GM15510 (cell line): Measurements from ENCODE around the gene TNNT2.

Experiments used
- POLR2A ChIP-seq: IDR thresholded peaks from 3 replicates; pipeline ENCODE4 v1.6.1; 2011; ENCODE audit warnings: borderline replicate concordance; ENCODE audit not compliant: insufficient read length; ENCODE audit errors: extremely low read depth

Gene TNNT2

DNA sequence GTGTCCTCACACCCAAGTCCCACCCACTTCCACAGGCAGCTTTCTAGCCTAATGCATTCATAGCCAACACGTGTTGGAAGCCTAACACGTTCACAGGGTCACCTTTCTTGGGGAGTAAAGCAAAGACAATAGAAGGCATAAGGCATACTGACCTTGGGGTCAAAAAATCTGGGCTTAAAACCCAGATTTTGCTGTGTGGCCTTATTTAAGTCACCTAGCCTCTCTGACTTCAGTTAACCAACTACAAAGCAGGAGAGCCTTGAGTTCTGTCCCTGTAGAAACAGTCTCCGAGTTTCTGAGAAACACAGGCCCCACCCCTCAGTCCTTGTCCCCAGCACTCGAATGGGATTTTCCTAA lies 1.4 kb downstream of the TNNT2 start:
- TF ChIP-seq POLR2A, result no peak

DNA sequence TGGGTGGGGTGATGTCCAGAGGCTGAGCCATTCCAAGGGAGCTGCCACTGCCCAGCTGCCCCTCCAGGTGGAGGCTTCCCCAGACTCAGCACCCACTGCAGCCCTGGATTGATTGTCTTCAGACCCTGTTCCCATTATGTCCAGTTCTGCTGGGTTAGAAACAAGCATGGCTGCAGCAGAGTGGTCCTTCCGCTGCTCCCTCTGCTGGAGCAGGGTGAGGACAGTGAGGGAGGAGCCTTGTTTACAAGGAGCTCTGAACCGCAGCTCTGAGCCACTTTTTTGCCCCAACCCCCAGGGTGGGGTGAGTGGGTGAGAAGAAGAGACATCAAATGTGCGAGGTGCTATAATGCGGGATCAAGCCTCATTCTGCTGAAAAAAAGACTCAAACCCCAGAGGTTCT lies 2.3 kb downstream of the TNNT2 start:
- no peak for TF ChIP-seq POLR2A

DNA sequence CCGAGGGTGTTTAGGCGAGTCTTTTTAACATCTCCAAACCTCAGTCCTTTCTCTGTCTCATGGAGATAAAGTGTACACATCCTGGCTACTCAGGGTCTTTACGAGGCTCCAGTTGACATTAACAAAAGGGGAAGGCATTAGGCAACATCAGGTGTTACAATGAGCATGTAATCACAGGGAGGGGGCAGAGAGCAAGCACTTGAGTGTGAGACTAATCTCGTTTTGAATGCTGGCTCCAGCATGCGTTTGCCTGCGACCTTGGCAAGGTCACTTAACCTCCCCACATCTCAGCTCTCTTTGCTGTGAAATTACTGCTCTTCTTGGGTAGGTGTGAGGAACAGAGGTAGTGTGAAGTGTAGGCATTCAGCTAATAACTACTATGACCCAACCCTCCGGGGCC lies 3.1 kb downstream of the TNNT2 start:
- no peak for TF ChIP-seq POLR2A

DNA sequence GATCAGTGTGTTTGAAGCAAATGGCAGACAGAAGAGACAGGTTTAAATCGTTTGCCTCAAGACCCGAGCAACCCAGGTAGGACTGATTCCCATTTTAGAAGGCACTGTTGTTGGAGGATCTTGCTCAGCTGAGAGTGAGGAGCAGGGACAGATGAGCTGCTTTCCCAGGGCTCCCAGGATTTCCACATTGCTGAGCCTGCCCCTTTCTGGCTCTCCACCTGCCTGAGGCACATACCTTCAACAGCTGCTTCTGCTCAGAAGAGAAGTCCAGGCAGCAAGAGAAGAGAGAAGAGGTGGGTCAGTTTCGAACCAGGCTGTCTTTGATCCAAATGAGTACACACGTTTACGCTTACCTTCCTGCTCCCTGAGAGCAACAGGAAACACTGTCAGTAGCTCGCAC lies 5.7 kb downstream of the TNNT2 start:
- no peak for TF ChIP-seq POLR2A

DNA sequence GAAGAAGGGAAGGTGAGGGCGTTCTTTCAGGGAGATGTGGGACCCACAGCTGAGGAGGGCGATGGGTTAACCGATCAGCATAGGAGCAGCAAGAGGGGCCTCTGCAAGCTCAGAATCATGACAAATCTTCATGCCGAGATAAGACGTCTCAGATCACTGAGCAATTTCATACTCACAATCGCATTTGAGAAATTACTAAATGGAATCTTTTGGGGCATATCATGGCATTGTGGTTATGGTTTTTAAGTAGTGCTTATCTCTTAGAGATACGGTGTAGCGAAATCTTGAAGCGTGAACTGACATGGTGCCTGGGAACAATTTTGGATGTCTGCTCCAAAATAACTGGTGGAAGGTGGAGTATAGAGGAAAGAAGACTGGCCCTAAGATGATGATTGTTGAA lies 6.2 kb downstream of the TNNT2 start:
- no peak for TF ChIP-seq POLR2A

DNA sequence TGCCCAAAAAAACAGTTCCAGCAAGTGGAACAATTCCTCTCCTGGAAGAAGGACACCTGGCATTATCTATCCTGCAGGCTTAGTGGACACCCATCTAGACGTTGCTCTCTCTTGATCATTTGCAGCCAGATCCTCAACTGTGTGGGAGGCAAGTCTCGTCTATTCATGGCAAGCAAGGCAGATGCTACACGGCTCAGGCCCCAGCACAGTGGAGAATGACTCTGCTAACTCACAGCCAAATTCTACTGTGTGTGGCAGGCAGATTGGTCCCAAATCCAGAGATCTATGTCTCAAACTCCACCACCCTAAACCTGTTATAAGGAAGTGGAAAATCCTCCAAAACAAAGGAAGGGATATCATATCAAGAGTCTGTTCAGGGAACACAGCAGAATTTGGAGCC lies 7.0 kb downstream of the TNNT2 start:
- TF ChIP-seq POLR2A, result no peak

DNA sequence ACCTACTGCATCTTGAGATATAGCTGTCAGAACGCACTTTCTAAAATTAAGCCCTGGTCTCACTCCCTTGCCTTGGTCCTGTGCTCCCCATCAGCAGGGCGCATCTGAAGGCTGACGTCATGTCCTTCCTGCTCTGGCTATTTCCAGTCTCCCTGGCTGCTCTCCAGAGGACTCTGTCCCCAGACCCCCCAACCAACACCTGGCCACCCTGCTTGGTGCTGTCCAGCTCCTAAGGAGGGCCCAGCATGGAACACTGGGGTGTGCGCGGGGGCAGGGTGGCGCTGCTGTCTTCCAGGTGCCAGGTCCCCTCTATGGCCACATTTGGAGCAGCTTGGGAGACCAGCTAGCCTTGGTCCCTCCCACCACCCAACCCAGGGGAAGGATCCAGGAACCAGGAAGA lies 8.3 kb downstream of the TNNT2 start:
- no peak for TF ChIP-seq POLR2A

DNA sequence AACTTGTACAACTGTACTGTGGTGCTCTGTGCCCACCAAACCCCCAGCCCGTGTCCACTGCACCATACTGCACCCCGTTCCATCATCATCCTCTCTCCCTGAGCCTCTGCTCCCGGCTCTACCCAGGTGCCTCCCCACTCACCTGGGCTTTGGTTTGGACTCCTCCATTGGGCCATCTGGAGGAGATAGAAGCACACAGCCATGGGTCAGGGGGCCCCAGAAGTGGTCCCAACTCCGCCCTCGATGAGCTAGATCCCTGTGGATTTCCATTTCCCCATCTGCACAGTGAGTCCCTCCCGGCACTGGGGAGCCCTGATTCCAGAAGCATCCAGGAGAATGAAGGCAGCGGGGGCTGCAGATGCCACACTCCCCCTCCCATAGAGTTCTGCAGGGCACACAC lies 10.8 kb downstream of the TNNT2 start:
- TF ChIP-seq POLR2A, result no peak

DNA sequence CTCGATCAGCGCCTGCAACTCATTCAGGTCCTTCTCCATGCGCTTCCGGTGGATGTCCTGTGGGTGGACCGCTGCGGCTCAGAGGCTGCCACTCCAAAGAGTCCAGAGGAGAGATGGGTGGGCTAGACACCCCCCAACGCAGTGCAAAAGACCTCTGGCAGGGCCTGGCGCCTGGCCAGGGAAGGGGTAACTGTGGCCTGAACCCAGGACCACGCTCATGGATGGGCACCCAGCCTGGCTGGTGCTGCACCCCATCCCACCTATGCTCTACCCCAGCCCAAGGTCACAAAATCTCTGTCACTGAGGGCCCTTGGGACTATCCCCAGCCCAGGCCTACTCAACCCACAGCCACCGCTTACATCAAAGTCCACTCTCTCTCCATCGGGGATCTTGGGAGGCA lies 12.2 kb downstream of the TNNT2 start:
- TF ChIP-seq POLR2A, result no peak

DNA sequence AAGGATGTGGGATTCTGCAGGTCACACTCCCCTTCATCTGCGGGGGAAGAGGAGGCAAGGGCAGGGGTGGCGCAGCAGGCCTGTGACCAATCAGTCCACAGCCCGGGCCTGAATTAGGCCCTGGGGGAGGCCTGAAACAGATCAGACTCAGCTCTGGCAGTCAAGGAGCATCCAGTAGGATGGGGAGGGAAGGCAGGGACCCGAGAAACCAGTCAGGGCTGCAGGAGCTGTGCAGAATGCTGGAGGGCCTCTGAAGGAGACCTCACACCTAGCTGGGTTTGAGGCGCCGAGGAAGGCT lies 12.7 kb downstream of the TNNT2 start:
- TF ChIP-seq POLR2A, result no peak

DNA sequence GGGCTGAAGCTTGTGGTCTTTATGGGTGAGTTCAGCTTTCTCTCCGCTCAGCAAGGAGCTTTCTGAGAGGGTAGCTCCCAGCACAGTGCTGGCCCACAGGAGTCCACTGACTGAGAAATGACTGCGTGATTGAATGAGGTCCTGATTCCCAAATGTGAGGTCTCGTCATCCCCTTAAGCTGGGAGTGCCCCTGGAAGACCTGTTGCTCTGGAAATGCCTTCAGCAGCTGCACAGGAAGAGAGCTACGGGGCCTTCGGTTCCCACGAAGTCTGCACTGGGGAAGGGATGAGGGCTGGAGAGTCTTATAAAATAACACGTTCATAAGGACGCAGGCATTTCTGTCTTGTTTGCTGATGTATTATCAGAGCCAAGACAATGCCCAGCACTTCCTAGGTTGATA lies 14.0 kb downstream of the TNNT2 start:
- no peak for TF ChIP-seq POLR2A

DNA sequence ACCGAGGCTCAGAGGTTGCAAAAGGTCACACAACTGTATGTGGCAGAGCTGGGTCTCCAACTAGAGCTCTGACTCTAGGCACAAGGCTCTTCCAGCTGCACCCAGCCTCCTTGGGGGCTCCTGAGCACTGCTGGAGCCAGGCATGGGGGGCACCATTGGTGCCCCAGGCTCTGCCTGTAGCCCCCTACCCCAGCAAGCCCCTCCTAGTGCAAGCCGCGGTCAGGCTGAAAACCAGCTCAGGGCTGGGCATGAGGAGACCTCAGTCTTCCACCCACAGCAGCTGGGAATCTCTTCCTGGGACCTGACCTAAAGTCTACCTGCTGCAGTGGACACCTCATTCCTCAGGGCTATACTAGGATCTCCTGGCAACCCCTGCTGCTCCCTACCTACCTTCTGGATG lies 14.6 kb downstream of the TNNT2 start:
- TF ChIP-seq POLR2A, result no peak

DNA sequence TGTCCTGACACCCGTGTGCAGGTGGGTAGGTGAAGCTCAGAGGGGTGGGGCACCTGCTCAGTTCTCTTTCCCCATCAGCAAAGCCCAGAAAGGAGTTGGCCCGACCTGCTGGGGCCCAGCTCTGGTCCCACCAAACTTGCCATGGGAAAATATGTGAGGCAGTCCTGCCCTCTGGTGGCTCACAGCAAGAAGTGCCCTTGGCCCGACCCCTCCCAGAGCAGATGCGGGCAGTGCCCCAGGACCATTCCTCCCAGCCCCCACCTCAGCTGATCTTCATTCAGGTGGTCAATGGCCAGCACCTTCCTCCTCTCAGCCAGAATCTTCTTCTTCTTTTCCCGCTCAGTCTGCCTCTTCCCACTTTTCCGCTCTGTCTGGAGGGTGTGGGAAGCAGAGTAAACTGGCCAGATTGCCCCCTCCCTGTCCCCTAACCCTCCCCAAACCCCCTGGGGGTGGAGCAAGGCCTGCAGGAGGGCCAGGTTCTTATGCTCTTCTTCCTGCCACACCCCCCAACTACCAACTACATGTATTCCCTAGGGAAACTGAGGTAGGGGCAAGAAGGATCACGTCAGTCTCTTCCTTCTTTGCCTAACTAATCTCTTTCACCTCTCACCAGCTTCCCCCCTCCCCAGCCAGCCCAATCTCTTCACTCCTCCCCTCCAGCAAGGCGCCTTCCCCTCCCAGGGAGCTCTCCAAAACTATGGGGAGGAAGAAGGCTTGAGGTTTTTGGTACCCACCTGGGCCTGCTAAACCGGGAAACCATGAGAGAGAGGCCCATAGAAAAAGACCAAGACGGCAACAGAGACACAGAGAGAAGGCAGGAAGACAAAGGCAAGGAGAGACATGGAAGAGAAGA lies 15.6 kb downstream of the TNNT2 start:
- no peak for TF ChIP-seq POLR2A

DNA sequence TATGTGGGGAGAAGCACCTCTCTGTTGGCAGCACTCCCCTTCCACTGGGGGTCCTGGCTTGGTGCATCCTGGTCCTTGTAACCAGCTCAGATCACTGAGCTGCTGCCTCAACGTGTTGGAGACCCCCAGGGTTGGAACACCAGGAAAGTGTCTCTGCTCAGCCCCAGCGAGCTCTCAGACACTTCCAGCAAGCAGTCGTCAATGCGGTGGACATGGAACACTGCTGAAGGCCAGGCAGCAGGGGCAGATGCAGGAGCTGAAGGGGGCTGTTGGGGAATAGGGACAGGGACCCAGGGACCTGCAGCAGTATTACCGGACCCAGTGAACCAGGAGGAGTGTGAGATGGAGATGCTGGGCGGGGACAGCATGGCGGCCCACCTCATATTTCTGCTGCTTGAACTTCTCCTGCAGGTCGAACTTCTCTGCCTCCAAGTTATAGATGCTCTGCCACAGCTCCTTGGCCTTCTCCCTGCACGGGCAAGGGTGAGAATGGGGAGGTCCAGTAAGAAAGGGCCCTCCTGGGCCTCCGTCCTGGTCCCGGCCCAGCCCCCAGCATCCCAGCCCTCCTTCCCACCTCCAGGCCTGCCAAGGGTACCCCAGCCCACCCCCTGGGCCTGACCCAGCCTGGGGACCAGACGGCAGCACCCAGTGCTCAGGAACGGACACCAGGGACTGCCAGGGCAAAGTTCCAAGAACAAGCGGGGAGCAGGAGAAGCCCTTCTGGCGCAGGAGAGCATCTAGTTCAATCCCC lies 16.4 kb downstream of the TNNT2 start:
- no peak for TF ChIP-seq POLR2A

DNA sequence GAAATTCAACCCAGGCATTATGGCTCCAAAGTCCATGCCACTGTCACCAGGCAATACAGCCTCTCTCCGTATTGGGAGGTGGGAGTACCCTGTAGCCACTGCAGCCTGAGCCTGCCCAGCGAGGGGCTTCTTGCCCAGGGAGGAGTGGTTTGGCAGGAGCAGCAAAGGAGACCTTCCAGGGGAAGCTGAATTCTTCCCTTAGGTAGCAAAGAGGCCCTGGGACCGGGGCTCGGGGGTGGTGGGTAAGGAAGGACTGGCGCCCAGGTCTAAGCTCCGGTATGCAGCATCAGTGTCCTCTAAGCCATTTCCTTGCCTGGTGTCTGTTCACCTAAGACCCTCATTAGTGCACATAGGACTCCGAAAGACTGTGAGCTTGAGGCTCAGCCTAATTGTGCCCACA lies 17.0 kb downstream of the TNNT2 start:
- no peak for TF ChIP-seq POLR2A

DNA sequence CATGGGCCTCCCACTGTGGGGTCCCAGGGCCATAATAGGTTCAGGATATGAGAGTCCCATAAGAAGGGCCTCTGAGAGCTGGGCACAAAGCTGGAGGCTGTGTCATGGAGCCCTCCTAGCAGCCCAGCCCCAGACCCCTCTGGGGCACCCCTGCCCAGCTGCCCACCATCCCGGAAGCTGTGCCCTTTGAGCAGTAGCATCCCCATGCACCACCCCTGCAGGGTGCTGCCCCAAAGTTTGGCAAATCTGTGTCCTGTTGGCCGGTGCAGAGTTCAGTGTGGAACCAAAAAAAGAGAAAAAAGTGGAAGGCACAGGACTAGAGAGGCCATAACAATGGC lies 17.6 kb downstream of the TNNT2 start:
- no peak for TF ChIP-seq POLR2A
